Cardiac ventricle fibroblast (primary cell): ENCODE results near the gene DAPK1. TPM values are rescaled to one million over a fixed set of nuclear protein-coding genes. Genes with fewer than 3 reads are reported as not detected.

Experiments used
- total RNA-seq: library from RNA; depleted of rRNA; stranded (reverse); fragments of >200 nt; gene quantifications from 2 replicates; pipeline ENCODE4 v1.2.3, GENCODE V29; 2015

DAPK1 gene
- total RNA-seq, result 19.5 and 21.1 TPM in 2 replicates

GRCh38 chr9:87497604-87498045 lies at the start of gene DAPK1:
DAPK1 (plus strand) TSS chr9:87497867; CDS start chr9:87499078, 1,211 bp downstream.

GRCh38 chr9:87725900-87726709 lies 228.4 kb downstream of the DAPK1 start, which contains the start of gene CTSL:
CTSL (plus strand) TSS chr9:87726119; CDS start chr9:87727604, 1,485 bp downstream.

Other genes with a start within 250 kb of the DAPK1 start
- gene CTSL, start 228.3 kb downstream of the DAPK1 start, total RNA-seq, result 658 and 701 TPM in 2 replicates